Esophagus squamous epithelium (tissue), 5 donors: ENCODE data around the gene ASNSD1. TPM values are rescaled to one million over a fixed set of nuclear protein-coding genes. Genes with fewer than 3 reads are reported as not detected.
A peak's percentile ranks its signal among the peaks of the same experiment; 100 is the strongest.

Experiments
- DNase-seq: peaks from one replicate; lab custom pipeline; 2025; lab: John Stamatoyannopoulos, UW
- H3K27ac ChIP-seq, 4 donors: fragments of 200-600 bp; sonication (generic); one replicate each; pipeline ENCODE4 v1.5.1; 2016 to 2019; ENCODE audit warnings: mild to moderate bottlenecking in 1 of 4
- H3K27me3 ChIP-seq, 4 donors: fragments of 200-600 bp; sonication (generic); 1 replicate in 3 of 4; 2 replicates in 1 of 4; pipeline versions ENCODE4 v1.5.1 to v1.6.0; 2017 to 2021; ENCODE audit warnings: antibody characterized with exemption in 1 of 4
- H3K36me3 ChIP-seq, 3 donors: fragments of 200-600 bp; sonication (generic); one replicate each; pipeline ENCODE4 v1.5.1; 2016 to 2019
- H3K4me1 ChIP-seq, 3 donors: fragments of 200-600 bp; sonication (generic); one replicate each; pipeline ENCODE4 v1.5.1; 2017 to 2019
- H3K4me3 ChIP-seq, 4 donors: fragments of 200-600 bp; sonication (generic); 1 replicate in 3 of 4; 2 replicates in 1 of 4; pipeline ENCODE4 v1.5.1; 2016 to 2019; ENCODE audit warnings: mild to moderate bottlenecking in 2 of 4, moderate library complexity in 1 of 4
- H3K9me3 ChIP-seq, 3 donors: fragments of 200-600 bp; sonication (generic); one replicate each; pipeline ENCODE4 v1.5.1; 2016 to 2019
- POLR2A ChIP-seq, 4 donors: fragments of 450-650 bp; IDR thresholded peaks; one replicate each; pipeline ENCODE4 v1.6.1; 2017; ENCODE audit warnings: antibody characterized with exemption in 4 of 4, mild to moderate bottlenecking in 4 of 4, moderate library complexity in 3 of 4
- WGBS, 2 donors: methylation state at CpG; one replicate each; pipeline ENCODE4 v1.1.5; 2018; 5-methylcytosine and 5-hydroxymethylcytosine counted together
- intact Hi-C: fragments of 100-400 bp; cut with DNase I; formaldehyde crosslinking; loops from one replicate; pipeline ENCODE4 v1.15.0; 2022
- total RNA-seq, 4 donors: library from RNA; depleted of rRNA; stranded (reverse); fragments of >200 nt; gene quantifications; one replicate each; pipeline ENCODE4 v1.1.0, GENCODE V29; 2016
- TF ChIP-seq, protein P1 (sequence below), 6 experiments: fragments of 450-650 bp in 4 of 6; fragments of 200-600 bp in 2 of 6; sonication (generic) in 2 of 6; IDR thresholded peaks; one replicate each; pipeline ENCODE4 v1.5.1; 2016 to 2019; ENCODE audit warnings: antibody characterized with exemption in 6 of 6, mild to moderate bottlenecking in 4 of 6, moderate library complexity in 4 of 6
- donor health status: DM: yes; HTN: yes; CAD: no.

Gene ASNSD1
- 10 to 100 TPM; 32.4 to 72.0 (median 38.0) TPM for total RNA-seq

DNA sequence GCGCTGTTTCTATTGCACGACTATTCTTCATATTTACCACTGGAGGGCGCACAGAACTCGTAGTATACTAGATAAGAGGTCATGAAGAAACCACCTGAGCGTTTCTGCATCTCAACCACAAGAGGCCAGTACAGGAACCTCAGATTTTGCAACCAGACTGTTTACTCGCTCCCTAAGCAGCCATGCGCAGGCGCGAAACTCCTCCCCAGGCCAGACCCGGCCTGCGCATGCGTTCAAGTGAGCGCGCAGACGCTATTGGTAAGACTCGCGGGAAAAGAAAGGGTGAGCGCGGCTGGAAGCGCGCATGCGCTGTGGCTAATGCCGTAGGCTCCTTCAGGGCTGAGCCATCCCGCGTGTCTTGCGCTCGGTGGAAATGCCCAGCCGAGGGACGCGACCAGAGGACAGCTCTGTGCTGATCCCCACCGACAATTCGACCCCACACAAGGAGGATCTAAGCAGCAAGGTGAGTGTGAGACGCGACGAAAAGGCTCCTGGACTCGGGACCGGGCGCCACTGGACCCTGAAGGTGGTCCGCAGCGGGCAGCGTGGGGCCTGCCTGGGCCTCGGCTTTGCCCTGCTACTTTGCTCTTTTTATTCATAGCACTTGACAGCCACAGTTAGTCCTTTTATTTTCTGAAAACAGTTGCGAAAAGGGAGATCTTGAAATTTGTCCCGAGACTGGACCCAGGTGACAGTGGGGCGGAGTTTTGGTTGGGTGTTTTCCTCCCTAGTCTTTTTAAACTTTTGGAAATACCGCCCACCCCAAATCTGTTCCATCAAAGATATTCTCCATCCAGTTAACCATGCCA, at the start of gene ASNSD1:
TSS of gene ASNSD1 (plus strand) at position 312 of the 809 bp plus-strand sequence. CDS start 4,674 bp downstream, outside the sequence.
- Histone ChIP-seq H3K4me3 (peak within 1 kb of the TSS; percentile 81 to 91 (median 87)), H3K9me3 (no peaks in the 10 kb centered on the region), H3K27me3 (no peaks in the 10 kb centered on the region), H3K36me3 (peaks cover 0 to 18% (median 0%) of the 10 kb centered on the region in 3 donors), H3K4me1 (peaks cover 0 to 36% (median 16%) of the 10 kb centered on the region in 3 donors), H3K27ac (peak within 1 kb of the TSS; percentile 89 to 94 (median 90))
- DNase-seq, result peak; percentile 91
- intact Hi-C loops, result no loop called here
- 0 to 1% methylated on average over 17 to 22 of the region's 46 CpGs for WGBS, 2 donors
- TF ChIP-seq, protein P1, sequence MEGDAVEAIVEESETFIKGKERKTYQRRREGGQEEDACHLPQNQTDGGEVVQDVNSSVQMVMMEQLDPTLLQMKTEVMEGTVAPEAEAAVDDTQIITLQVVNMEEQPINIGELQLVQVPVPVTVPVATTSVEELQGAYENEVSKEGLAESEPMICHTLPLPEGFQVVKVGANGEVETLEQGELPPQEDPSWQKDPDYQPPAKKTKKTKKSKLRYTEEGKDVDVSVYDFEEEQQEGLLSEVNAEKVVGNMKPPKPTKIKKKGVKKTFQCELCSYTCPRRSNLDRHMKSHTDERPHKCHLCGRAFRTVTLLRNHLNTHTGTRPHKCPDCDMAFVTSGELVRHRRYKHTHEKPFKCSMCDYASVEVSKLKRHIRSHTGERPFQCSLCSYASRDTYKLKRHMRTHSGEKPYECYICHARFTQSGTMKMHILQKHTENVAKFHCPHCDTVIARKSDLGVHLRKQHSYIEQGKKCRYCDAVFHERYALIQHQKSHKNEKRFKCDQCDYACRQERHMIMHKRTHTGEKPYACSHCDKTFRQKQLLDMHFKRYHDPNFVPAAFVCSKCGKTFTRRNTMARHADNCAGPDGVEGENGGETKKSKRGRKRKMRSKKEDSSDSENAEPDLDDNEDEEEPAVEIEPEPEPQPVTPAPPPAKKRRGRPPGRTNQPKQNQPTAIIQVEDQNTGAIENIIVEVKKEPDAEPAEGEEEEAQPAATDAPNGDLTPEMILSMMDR (IDR thresholded peaks at IDR 0.05), result peak; percentile 84 to 100 (median 98)
- peak in 3 of 4 donors; percentile 41 to 87 (median 59) for TF ChIP-seq POLR2A (IDR thresholded peaks at IDR 0.05)

GRCh38 chr2:189613077-189613636, 48.1 kb upstream of the ASNSD1 start:
- H3K4me3 ChIP-seq, result peak overlapping the region; percentile 6 to 52 (median 20)
- H3K36me3 ChIP-seq, result no peaks in the 10 kb centered on the region
- H3K27me3 ChIP-seq, result no peaks in the 10 kb centered on the region
- intact Hi-C loops, result no loop called here
- H3K9me3 ChIP-seq, result no peaks in the 10 kb centered on the region
- no peak for DNase-seq
- H3K27ac ChIP-seq, result peak overlapping the region in 3 of 4 donors; percentile 51 to 79 (median 58)
- H3K4me1 ChIP-seq, result peaks cover 9 to 40% (median 15%) of the 10 kb centered on the region in 3 donors
- TF ChIP-seq, protein P1 (IDR thresholded peaks at IDR 0.05), result no peak
- no peak for TF ChIP-seq POLR2A (IDR thresholded peaks at IDR 0.05)
- 10 to 13% methylated on average over 6 of the region's 6 CpGs for WGBS, 2 donors

DNA sequence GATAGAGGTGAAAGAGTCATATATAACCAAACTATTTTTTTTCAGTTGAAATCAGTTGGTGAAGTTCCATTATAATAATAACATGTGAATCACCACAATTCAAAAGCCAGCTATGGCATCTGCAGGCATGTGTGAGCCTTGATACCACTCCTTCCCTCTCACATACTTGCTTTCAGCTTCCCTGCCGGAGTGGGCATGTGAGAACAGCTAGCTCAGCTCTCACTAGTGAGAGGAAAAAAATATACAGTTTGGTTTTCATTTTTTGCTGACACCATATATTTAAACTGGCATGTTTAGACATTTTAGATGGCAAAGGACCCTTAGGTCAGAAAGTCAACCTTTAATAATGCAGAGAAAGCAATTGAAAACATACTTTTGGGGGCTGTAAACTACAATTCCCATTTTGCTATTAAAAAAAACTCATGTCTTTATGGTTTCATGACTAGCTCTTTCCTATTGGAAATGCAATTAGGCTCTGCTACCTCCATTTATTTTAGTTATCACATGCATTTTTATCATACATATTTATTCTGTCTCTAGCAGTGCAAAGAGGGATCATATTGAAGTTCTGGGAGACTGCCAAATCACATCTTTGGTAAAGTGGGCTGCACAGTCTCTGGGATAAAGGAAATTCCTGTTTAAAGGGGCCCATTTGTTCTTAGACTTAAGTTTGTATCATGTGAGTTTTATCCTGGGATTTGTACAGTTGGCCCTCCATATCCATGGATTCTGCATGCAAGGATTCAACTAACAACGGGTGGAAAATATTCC, 47.4 kb upstream of the ASNSD1 start:
- TF ChIP-seq, protein P1 (IDR thresholded peaks at IDR 0.05), result no peak
- no peak for TF ChIP-seq POLR2A (IDR thresholded peaks at IDR 0.05)
- WGBS, 2 donors, result 29 to 31% methylated on average over 2 of the region's 2 CpGs
- Histone ChIP-seq H3K27ac (peak overlapping the region in 3 of 4 donors; percentile 51 to 79 (median 58)), H3K27me3 (no peaks in the 10 kb centered on the region), H3K9me3 (no peaks in the 10 kb centered on the region), H3K4me1 (peaks cover 9 to 40% (median 15%) of the 10 kb centered on the region in 3 donors), H3K36me3 (no peaks in the 10 kb centered on the region), H3K4me3 (peak overlapping the region; percentile 6 to 52 (median 20))
- no peak for DNase-seq
- intact Hi-C loops, result no loop called here

GRCh38 chr2:189614585-189614984, 46.7 kb upstream of the ASNSD1 start:
- intact Hi-C loops, result no loop called here
- TF ChIP-seq POLR2A (IDR thresholded peaks at IDR 0.05), result no peak
- TF ChIP-seq, protein P1 (IDR thresholded peaks at IDR 0.05), result no peak
- peak overlapping the region in 1 of 4 donors; percentile 47 for H3K27ac ChIP-seq
- H3K4me1 ChIP-seq, result peaks cover 9 to 37% (median 15%) of the 10 kb centered on the region in 3 donors
- H3K27me3 ChIP-seq, result no peaks in the 10 kb centered on the region
- no peak for DNase-seq
- no peak overlapping the region for H3K4me3 ChIP-seq
- WGBS, 2 donors, result 46 to 71% methylated on average over 4 of the region's 4 CpGs
- no peaks in the 10 kb centered on the region for H3K9me3 ChIP-seq
- H3K36me3 ChIP-seq, result no peaks in the 10 kb centered on the region
